Vagina (tissue), 2 donors: Measurements from ENCODE around the gene PTPRM. TPM values are rescaled to one million over a fixed set of nuclear protein-coding genes. Genes with fewer than 3 reads are reported as not detected.

Experiments
- DNase-seq, 2 donors: peaks; one replicate each; pipeline ENCODE4 v3.0.0-alpha.2; 2017; ENCODE audit errors: extremely low spot score in 2 of 2
- H3K27ac ChIP-seq: fragments of 200-600 bp; sonication (generic); one replicate; pipeline ENCODE4 v1.5.1; 2019
- H3K27me3 ChIP-seq: fragments of 200-600 bp; sonication (generic); one replicate; pipeline ENCODE4 v1.5.1; 2019
- H3K36me3 ChIP-seq, 2 donors: fragments of 200-600 bp; sonication (generic); one replicate each; pipeline ENCODE4 v1.5.1; 2017 to 2019
- H3K4me1 ChIP-seq: fragments of 200-600 bp; sonication (generic); one replicate; pipeline ENCODE4 v1.5.1; 2019
- H3K4me3 ChIP-seq, 2 donors: fragments of 200-600 bp; sonication (generic); 1 replicate in 1 of 2; 2 replicates in 1 of 2; pipeline ENCODE4 v1.5.1; 2016 to 2019
- H3K9me3 ChIP-seq: fragments of 200-600 bp; sonication (generic); one replicate; pipeline ENCODE4 v1.5.1; 2019
- POLR2A ChIP-seq, 2 donors: fragments of 450-650 bp; IDR thresholded peaks; one replicate each; pipeline ENCODE4 v1.6.1; 2017; ENCODE audit warnings: antibody characterized with exemption in 2 of 2, mild to moderate bottlenecking in 2 of 2, moderate library complexity in 2 of 2
- POLR2AphosphoS5 ChIP-seq, 2 donors: sonication (generic); formaldehyde crosslinking; IDR thresholded peaks; one replicate each; pipeline ENCODE4 v1.9.0; 2017; ENCODE audit warnings: antibody characterized with exemption in 2 of 2, mild to moderate bottlenecking in 2 of 2, low read depth in 1 of 2; ENCODE audit not compliant: insufficient read depth in 1 of 2
- intact Hi-C: fragments of 100-400 bp; cut with DNase I; formaldehyde crosslinking; loops from one replicate; pipeline ENCODE4 v1.15.1; 2023
- total RNA-seq: library from RNA; depleted of rRNA; stranded (reverse); fragments of >200 nt; gene quantifications from one replicate; pipeline ENCODE4 v1.2.3, GENCODE V29; 2016
- TF ChIP-seq, protein P1 (sequence below), 3 experiments: fragments of 450-650 bp in 2 of 3; fragments of 200-600 bp in 1 of 3; sonication (generic) in 1 of 3; IDR thresholded peaks; one replicate each; pipeline ENCODE4 v1.5.1; 2017 to 2019; ENCODE audit warnings: antibody characterized with exemption in 3 of 3, mild to moderate bottlenecking in 2 of 3, moderate library complexity in 2 of 3

The PTPRM gene
- total RNA-seq, 1 donor from 2014 or later, result 60.2 TPM

DNA sequence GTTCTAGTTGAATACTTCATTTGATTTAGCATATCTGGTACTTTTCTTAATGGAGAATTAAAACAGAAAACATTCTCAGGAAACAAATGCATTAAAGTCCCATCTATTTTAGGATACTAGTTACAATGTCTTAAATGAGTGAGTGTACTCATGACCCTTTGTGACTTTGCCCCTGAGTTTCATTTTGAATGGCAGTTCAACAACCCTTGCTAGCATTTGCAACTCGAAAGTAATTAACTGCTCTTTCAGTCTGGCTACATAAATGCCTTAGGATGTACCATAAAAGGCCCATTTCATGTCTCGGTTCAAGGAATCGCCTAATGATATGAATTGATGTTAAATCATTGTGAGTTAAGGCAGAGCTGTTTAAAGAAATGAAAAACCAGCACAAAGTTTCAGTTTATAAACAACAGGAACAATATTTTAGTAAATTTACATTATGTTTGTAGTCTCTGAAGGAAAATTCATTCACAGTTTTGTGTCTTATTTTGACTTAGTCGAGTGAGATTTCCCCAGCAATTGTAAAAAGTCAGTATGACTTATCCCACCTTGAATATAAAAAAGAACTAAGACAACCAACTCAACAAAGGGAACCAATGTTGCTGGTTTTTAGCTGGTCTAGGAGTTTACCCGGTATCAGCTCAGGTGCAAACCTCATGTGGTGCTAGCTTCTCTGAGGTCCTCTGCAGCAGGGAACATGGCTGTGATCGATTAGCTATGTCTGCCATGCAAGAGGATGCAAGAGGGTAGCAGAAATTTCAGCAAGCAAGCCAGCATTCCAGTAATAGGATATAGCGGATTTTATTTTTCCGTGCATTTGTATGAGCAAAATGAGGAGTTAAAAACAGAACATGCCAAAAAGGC is 386.2 kb downstream of the PTPRM start:
- no peak overlapping the region for H3K4me3 ChIP-seq
- H3K27ac ChIP-seq, result no peak overlapping the region
- H3K36me3 ChIP-seq, result peaks cover 0 to 3% of the 10 kb centered on the region in 2 donors
- TF ChIP-seq POLR2AphosphoS5 (IDR thresholded peaks at IDR 0.05; ENCODE audit: insufficient read depth in 1 of 2, low read depth in 1 of 2), result no peak
- TF ChIP-seq, protein P1, sequence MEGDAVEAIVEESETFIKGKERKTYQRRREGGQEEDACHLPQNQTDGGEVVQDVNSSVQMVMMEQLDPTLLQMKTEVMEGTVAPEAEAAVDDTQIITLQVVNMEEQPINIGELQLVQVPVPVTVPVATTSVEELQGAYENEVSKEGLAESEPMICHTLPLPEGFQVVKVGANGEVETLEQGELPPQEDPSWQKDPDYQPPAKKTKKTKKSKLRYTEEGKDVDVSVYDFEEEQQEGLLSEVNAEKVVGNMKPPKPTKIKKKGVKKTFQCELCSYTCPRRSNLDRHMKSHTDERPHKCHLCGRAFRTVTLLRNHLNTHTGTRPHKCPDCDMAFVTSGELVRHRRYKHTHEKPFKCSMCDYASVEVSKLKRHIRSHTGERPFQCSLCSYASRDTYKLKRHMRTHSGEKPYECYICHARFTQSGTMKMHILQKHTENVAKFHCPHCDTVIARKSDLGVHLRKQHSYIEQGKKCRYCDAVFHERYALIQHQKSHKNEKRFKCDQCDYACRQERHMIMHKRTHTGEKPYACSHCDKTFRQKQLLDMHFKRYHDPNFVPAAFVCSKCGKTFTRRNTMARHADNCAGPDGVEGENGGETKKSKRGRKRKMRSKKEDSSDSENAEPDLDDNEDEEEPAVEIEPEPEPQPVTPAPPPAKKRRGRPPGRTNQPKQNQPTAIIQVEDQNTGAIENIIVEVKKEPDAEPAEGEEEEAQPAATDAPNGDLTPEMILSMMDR (IDR thresholded peaks at IDR 0.05), result no peak
- no peak for TF ChIP-seq POLR2A (IDR thresholded peaks at IDR 0.05)
- DNase-seq, result no peak
- H3K9me3 ChIP-seq, result no peaks in the 10 kb centered on the region
- intact Hi-C loops, result no loop called here
- H3K27me3 ChIP-seq, result no peaks in the 10 kb centered on the region
- H3K4me1 ChIP-seq, result no peaks in the 10 kb centered on the region

DNA sequence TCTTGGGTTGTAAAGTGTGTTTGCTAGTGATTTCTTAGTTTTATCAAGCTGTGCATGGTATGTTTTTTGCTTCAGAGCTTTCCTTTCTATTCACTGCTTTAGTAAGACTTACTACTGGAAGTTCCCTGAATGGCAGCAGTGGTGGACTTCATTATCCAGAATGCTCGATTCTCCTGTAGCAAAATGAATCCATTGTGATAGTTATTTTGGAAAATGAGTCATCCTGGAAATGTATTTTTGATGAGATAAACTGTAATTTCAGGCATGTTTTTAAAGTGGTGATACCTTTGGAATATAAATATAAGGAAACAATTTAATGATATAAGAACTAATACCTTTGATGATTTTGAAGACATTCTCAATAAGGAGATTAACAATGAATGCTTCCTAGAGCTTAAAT is 387.1 kb downstream of the PTPRM start:
- intact Hi-C loops, result no loop called here
- no peaks in the 10 kb centered on the region for H3K27me3 ChIP-seq
- no peaks in the 10 kb centered on the region for H3K9me3 ChIP-seq
- DNase-seq, result no peak
- TF ChIP-seq POLR2AphosphoS5 (IDR thresholded peaks at IDR 0.05; ENCODE audit: insufficient read depth in 1 of 2, low read depth in 1 of 2) (no peak), POLR2A (IDR thresholded peaks at IDR 0.05) (no peak)
- TF ChIP-seq, protein P1 (IDR thresholded peaks at IDR 0.05), result no peak
- H3K27ac ChIP-seq, result no peak overlapping the region
- peaks cover 0 to 3% of the 10 kb centered on the region in 2 donors for H3K36me3 ChIP-seq
- H3K4me3 ChIP-seq, result no peak overlapping the region
- H3K4me1 ChIP-seq, result no peaks in the 10 kb centered on the region

DNA sequence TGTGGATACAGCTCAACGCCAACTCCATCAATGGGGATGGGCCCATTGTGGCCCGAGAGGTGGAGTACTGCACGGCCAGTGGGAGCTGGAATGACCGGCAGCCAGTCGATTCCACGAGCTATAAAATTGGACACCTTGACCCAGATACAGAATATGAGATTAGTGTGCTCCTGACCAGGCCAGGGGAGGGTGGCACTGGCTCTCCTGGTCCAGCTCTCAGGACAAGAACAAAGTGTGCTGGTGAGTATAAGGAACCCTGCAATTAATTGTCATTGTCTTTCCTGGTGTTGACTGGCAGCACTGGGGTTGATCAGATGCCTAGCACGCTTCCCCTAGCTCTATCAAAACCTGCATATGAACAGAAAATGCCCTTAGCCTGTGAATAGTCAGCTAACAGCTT is 388.1 kb downstream of the PTPRM start:
- DNase-seq, result no peak
- TF ChIP-seq POLR2AphosphoS5 (IDR thresholded peaks at IDR 0.05; ENCODE audit: insufficient read depth in 1 of 2, low read depth in 1 of 2) (no peak), POLR2A (IDR thresholded peaks at IDR 0.05) (no peak)
- TF ChIP-seq, protein P1 (IDR thresholded peaks at IDR 0.05), result no peak
- Histone ChIP-seq H3K4me3 (no peak overlapping the region), H3K36me3 (peaks cover 0 to 3% of the 10 kb centered on the region in 2 donors), H3K27me3 (no peaks in the 10 kb centered on the region), H3K27ac (no peak overlapping the region), H3K9me3 (no peaks in the 10 kb centered on the region), H3K4me1 (no peaks in the 10 kb centered on the region)
- intact Hi-C loops, result no loop called here

DNA sequence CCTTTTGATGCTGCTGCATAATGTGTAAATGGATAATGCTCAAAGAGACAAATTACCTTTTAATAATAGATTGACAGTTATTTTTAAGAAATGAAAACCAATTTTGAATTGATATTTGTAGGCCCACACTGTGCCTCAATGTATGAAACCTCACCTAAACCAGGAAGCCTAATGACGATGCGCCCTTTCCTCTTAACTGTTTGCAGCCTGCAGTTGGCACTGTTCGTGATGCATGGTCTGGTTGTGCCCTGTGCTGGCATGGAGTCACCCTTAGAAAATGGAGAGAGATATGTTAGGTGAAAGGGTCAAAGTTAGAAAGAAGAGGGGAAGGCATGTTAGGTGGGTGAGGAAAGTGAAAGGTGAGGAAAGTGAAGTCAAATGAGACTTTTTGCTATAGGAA is 390.2 kb downstream of the PTPRM start:
- Histone ChIP-seq H3K27ac (no peak overlapping the region), H3K36me3 (peaks cover 0 to 3% of the 10 kb centered on the region in 2 donors), H3K27me3 (no peaks in the 10 kb centered on the region), H3K4me3 (no peak overlapping the region), H3K4me1 (no peaks in the 10 kb centered on the region), H3K9me3 (no peaks in the 10 kb centered on the region)
- intact Hi-C loops, result no loop called here
- no peak for TF ChIP-seq POLR2A (IDR thresholded peaks at IDR 0.05)
- no peak for TF ChIP-seq POLR2AphosphoS5 (IDR thresholded peaks at IDR 0.05; ENCODE audit: insufficient read depth in 1 of 2, low read depth in 1 of 2)
- TF ChIP-seq, protein P1 (IDR thresholded peaks at IDR 0.05), result no peak
- no peak for DNase-seq
